GM19025 (cell line): Measurements from ENCODE around the gene KRT23.
"Not testable (repeated sequence)": the region's sequence is repeated elsewhere in the genome, so short reads cannot be mapped to it uniquely, and the experiment has no call there.

Source experiments
- ATAC-seq: cut with Tn5 transposase; IDR thresholded peaks from one replicate; pipeline ENCODE4 v1.9.1; 2021; ENCODE audit warnings: mild to moderate bottlenecking, low read depth, moderate library complexity; ENCODE audit not compliant: unreplicated experiment

The KRT23 gene

GRCh38 chr17:40951011-40951622 is 13.7 kb upstream of the KRT23 start:
- ATAC-seq: no peak

- no peak for ATAC-seq
Measured at GRCh38 chr17:40950176-40950575, 12.7 kb upstream of the KRT23 start.

GRCh38 chr17:40949418-40949817 is 12.0 kb upstream of the KRT23 start:
- no peak for ATAC-seq

GRCh38 chr17:40947929-40948328 is 10.5 kb upstream of the KRT23 start:
- no peak for ATAC-seq

- no peak for ATAC-seq
Measured at GRCh38 chr17:40945414-40945813, 8.0 kb upstream of the KRT23 start.

- no peak for ATAC-seq
Measured at GRCh38 chr17:40944531-40944930, 7.1 kb upstream of the KRT23 start.

GRCh38 chr17:40942553-40942952 is 5.1 kb upstream of the KRT23 start:
- no peak for ATAC-seq

- no peak for ATAC-seq
Measured at GRCh38 chr17:40940266-40940665, 2.8 kb upstream of the KRT23 start.

GRCh38 chr17:40938981-40939380 is 1.5 kb upstream of the KRT23 start:
- ATAC-seq: no peak

GRCh38 chr17:40936976-40937375 is 470 bp downstream of the KRT23 start:
- no peak for ATAC-seq

- ATAC-seq: no peak
Measured at GRCh38 chr17:40936437-40936971, 942 bp downstream of the KRT23 start.

GRCh38 chr17:40935624-40936023 is 1.8 kb downstream of the KRT23 start:
- ATAC-seq: no peak

GRCh38 chr17:40932608-40933007 is 4.8 kb downstream of the KRT23 start:
- ATAC-seq: no peak

- ATAC-seq: no peak
Measured at GRCh38 chr17:40931311-40931710, 6.1 kb downstream of the KRT23 start.

GRCh38 chr17:40926341-40926740 is 11.1 kb downstream of the KRT23 start:
- no peak for ATAC-seq

- ATAC-seq: no peak
Measured at GRCh38 chr17:40922239-40922638, 15.2 kb downstream of the KRT23 start.

- no peak for ATAC-seq
Measured at GRCh38 chr17:40921026-40921425, 16.4 kb downstream of the KRT23 start.

- not testable (repeated sequence) for ATAC-seq
Measured at GRCh38 chr17:40917116-40917515, 20.3 kb downstream of the KRT23 start.

- ATAC-seq: no peak
Measured at GRCh38 chr17:40916366-40916765, 21.1 kb downstream of the KRT23 start.

GRCh38 chr17:40915721-40916256 is 21.7 kb downstream of the KRT23 start:
- no peak for ATAC-seq

GRCh38 chr17:40915199-40915661 is 22.2 kb downstream of the KRT23 start:
- no peak for ATAC-seq
